K562 (cell line): ENCODE measurements around the gene LPAR2. TPM values are rescaled to one million over a fixed set of nuclear protein-coding genes. Genes with fewer than 3 reads are reported as not detected.
A peak's percentile ranks its signal among the peaks of the same experiment; 100 is the strongest.

Experiments
- CBFA2T2 ChIP-seq: fragments of 450-650 bp; conservative IDR thresholded peaks from 2 replicates; pipeline ENCODE4 v1.6.1; 2017; ENCODE audit warnings: mild to moderate bottlenecking
- CBX1 ChIP-seq: sonication (generic); IDR thresholded peaks from 2 replicates; pipeline ENCODE4 v1.6.1; 2016; ENCODE audit warnings: antibody characterized with exemption, low read depth, mild to moderate bottlenecking
- CHD1 ChIP-seq: fragments of 200-600 bp; sonication (generic); IDR thresholded peaks from one replicate; pipeline ENCODE4 v1.6.1; 2012; ENCODE audit warnings: mild to moderate bottlenecking, moderate library complexity, low read length, inconsistent platforms
- CREB1 ChIP-seq, 2 experiments: sonication (generic) in 1 of 2; formaldehyde crosslinking in 1 of 2; IDR thresholded peaks; 2 replicates each; pipeline versions ENCODE4 v1.6.1 to v1.8.0; 2012 to 2022; ENCODE audit warnings: inconsistent platforms in 1 of 2, mild to moderate bottlenecking in 1 of 2, missing genetic modification reagents in 1 of 2, moderate library complexity in 1 of 2
- NFIC ChIP-seq: fragments of 450-650 bp; IDR thresholded peaks from 2 replicates; pipeline ENCODE4 v1.6.1; 2017; ENCODE audit warnings: mild to moderate bottlenecking, inconsistent platforms
- PHF21A ChIP-seq: fragments of 450-650 bp; IDR thresholded peaks from 2 replicates; pipeline ENCODE4 v1.6.1; 2017; ENCODE audit warnings: low read depth, borderline replicate concordance
- RBFOX2 ChIP-seq: fragments of 200-400 bp; formaldehyde crosslinking; IDR thresholded peaks from 2 replicates; pipeline ENCODE4 v1.6.1; 2017; ENCODE audit warnings: low read depth, mild to moderate bottlenecking, low read length, moderate library complexity
- RBM15 ChIP-seq: fragments of 200-400 bp; formaldehyde crosslinking; IDR thresholded peaks from 2 replicates; pipeline ENCODE4 v1.6.1; 2018; ENCODE audit warnings: mild to moderate bottlenecking, low read length, moderate library complexity; ENCODE audit not compliant: insufficient read depth
- RBM22 ChIP-seq: fragments of 200-400 bp; formaldehyde crosslinking; IDR thresholded peaks from 2 replicates; pipeline ENCODE4 v1.6.1; 2018; ENCODE audit warnings: low read length, low read depth; ENCODE audit not compliant: poor library complexity, severe bottlenecking
- SREBF1 ChIP-seq: fragments of 150-350 bp; IDR thresholded peaks from 2 replicates; pipeline ENCODE4 v1.6.1; 2014; ENCODE audit warnings: antibody characterized with exemption, low read depth, low read length, borderline replicate concordance
- TAF7 ChIP-seq: fragments of 450-650 bp; IDR thresholded peaks from 2 replicates; pipeline ENCODE4 v1.6.1; 2016; ENCODE audit warnings: missing genetic modification characterization, missing compliant biosample characterization
- TEAD1 ChIP-seq, 2 experiments: fragments of 450-650 bp in 1 of 2; sonication (generic) in 1 of 2; formaldehyde crosslinking; IDR thresholded peaks; 2 replicates each; pipeline versions ENCODE4 v1.4.0 to v1.8.0; 2020 to 2022; ENCODE audit warnings: mild to moderate bottlenecking in 2 of 2, missing genetic modification reagents in 1 of 2
- TEAD2 ChIP-seq: fragments of 450-650 bp; IDR thresholded peaks from 2 replicates; pipeline ENCODE4 v1.6.1; 2016; ENCODE audit warnings: missing genetic modification characterization, control low read depth, missing compliant biosample characterization
- WHSC1 ChIP-seq: IDR thresholded peaks from one replicate; pipeline ENCODE4 v1.6.1; 2012; ENCODE audit warnings: low read length, control low read depth, inconsistent platforms
- ZBTB7A ChIP-seq: IDR thresholded peaks from 2 replicates; pipeline ENCODE4 v1.6.1; 2011; ENCODE audit warnings: low read depth, mild to moderate bottlenecking, low read length, moderate library complexity, borderline replicate concordance; ENCODE audit not compliant: control insufficient read depth
- ZNF197 ChIP-seq: fragments of 200-800 bp; sonication (Bioruptor generic); IDR thresholded peaks from 2 replicates; pipeline ENCODE4 v1.6.1; 2016; ENCODE audit warnings: low read depth, missing genetic modification characterization, missing compliant biosample characterization
- ZNF586 ChIP-seq: fragments of 450-650 bp; formaldehyde crosslinking; conservative IDR thresholded peaks from 2 replicates; pipeline ENCODE4 v1.4.0; 2020; ENCODE audit warnings: mild to moderate bottlenecking, moderate library complexity
- polyA plus RNA-seq, 8 experiments: library from polyadenylated mRNA; depleted of rRNA in 4 of 8; stranded (reverse) in 5 of 8; unstranded in 3 of 8; fragments of >200 nt; fragmentation: Nextera tagmentation in 2 of 8; fragmentation: Illumina TruSeq in 1 of 8; extraction: Ambion mirVana in 2 of 8; extraction: Trizol in 1 of 8; gene quantifications; 2 replicates each; pipeline versions ENCODE4 v1.2.1 to v1.2.3, GENCODE V29; 2011 to 2014; ENCODE audit warnings: inconsistent platforms in 1 of 8, missing spikeins in 1 of 8
- total RNA-seq, 7 experiments: library from RNA; depleted of rRNA in 6 of 7; stranded (reverse); fragments of >200 nt in 6 of 7; fragmentation: Illumina TruSeq in 2 of 7; extraction: Trizol in 2 of 7; gene quantifications; 2 replicates each; pipeline versions ENCODE4 v1.2.1 to v1.2.3, GENCODE V29; 2011 to 2021; ENCODE audit warnings: low replicate concordance in 1 of 7
- TF ChIP-seq, protein P1 (sequence below): sonication (generic); IDR thresholded peaks from 2 replicates; pipeline ENCODE4 v1.6.1; 2016
- TF ChIP-seq, protein P2 (sequence below): sonication (generic); formaldehyde crosslinking; IDR thresholded peaks from 2 replicates; pipeline ENCODE4 v1.8.0; 2023; ENCODE audit warnings: mild to moderate bottlenecking, missing genetic modification reagents
- TF ChIP-seq, protein P3 (sequence below): fragments of 450-650 bp; IDR thresholded peaks from 2 replicates; pipeline ENCODE4 v1.7.1; 2018; ENCODE audit warnings: mild to moderate bottlenecking, low read depth; ENCODE audit not compliant: partially characterized antibody

The LPAR2 gene
- total and polyA plus RNA-seq, 9 of the 15 experiments (the other 6 are each of a cell fraction or from before 2014, with no cell fraction given): 0.63 to 13.8 (median 4.4) TPM

DNA sequence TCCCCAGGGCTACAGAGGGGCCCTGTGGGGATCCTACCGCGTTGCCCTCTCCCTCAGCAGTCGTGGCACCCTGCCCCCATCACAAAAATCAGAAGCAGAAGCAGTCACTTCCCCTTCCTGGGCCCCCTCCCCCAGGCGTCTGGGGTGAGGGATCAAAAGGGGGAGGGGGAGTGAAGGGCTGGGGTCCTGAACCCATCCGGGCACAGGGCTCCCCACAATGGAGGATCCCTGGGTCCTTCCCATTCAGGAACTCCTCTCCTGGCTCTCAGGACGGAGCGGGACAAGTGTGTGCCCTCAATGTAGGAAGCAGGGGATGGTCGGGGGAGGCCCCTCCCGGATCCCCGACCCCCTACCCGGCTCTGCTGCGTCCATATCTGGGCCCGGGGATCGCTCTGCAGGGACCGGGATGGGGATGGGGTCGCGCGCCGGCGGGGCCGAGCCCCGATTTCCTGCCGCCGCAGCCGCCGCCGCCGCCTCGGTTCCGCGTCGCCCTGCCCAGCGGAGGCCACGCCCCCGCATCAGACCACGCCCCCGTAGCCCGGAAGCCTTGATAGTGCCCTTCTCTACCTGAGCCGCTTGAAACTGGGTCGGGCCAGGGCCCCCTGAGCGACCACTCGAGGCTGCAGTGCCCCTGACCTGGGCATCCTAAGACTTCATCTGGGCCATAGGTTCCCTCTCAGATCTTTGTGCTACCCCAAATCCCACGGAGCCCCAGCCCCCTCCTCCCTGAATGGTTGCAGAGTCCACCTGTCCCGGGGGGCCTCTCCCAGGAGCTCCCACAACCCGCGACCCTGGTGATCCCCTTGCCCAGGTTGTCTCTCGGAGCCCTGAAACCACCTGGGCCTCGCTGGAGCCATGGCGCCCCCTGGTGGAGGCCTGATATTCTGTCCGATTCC, 15.4 kb upstream of the LPAR2 start, which contains the start of gene GMIP (continued):
- TF ChIP-seq ZNF586 (CRISPR knock-in tag): no peak
- TF ChIP-seq ZNF197 (CRISPR knock-in tag): no peak
- peak; percentile 83 for TF ChIP-seq RBFOX2
- TF ChIP-seq ZBTB7A: peak; percentile 94
- TF ChIP-seq, protein P1, sequence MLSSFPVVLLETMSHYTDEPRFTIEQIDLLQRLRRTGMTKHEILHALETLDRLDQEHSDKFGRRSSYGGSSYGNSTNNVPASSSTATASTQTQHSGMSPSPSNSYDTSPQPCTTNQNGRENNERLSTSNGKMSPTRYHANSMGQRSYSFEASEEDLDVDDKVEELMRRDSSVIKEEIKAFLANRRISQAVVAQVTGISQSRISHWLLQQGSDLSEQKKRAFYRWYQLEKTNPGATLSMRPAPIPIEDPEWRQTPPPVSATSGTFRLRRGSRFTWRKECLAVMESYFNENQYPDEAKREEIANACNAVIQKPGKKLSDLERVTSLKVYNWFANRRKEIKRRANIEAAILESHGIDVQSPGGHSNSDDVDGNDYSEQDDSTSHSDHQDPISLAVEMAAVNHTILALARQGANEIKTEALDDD: no peak
- TF ChIP-seq RBM22: peak; percentile 50
- peak; percentile 50 for TF ChIP-seq CHD1
- TF ChIP-seq WHSC1: no peak
- TF ChIP-seq RBM15: no peak
- no peak for TF ChIP-seq CREB1 (IDR thresholded peaks at IDR 0.05)
- no peak for TF ChIP-seq CREB1 (CRISPR knock-in tag; IDR thresholded peaks at IDR 0.05)
- no peak for TF ChIP-seq TEAD2 (tag)
- TF ChIP-seq TEAD1 (CRISPR knock-in tag; IDR thresholded peaks at IDR 0.05): peak in 1 of 2 experiments; percentile 41; a peak in 1 of 4 replicates
- no peak for TF ChIP-seq CBFA2T2
- no peak; the same call in 1 of the 2 replicates for TF ChIP-seq CBX1
- TF ChIP-seq TAF7 (tag): no peak
- TF ChIP-seq, protein P2, sequence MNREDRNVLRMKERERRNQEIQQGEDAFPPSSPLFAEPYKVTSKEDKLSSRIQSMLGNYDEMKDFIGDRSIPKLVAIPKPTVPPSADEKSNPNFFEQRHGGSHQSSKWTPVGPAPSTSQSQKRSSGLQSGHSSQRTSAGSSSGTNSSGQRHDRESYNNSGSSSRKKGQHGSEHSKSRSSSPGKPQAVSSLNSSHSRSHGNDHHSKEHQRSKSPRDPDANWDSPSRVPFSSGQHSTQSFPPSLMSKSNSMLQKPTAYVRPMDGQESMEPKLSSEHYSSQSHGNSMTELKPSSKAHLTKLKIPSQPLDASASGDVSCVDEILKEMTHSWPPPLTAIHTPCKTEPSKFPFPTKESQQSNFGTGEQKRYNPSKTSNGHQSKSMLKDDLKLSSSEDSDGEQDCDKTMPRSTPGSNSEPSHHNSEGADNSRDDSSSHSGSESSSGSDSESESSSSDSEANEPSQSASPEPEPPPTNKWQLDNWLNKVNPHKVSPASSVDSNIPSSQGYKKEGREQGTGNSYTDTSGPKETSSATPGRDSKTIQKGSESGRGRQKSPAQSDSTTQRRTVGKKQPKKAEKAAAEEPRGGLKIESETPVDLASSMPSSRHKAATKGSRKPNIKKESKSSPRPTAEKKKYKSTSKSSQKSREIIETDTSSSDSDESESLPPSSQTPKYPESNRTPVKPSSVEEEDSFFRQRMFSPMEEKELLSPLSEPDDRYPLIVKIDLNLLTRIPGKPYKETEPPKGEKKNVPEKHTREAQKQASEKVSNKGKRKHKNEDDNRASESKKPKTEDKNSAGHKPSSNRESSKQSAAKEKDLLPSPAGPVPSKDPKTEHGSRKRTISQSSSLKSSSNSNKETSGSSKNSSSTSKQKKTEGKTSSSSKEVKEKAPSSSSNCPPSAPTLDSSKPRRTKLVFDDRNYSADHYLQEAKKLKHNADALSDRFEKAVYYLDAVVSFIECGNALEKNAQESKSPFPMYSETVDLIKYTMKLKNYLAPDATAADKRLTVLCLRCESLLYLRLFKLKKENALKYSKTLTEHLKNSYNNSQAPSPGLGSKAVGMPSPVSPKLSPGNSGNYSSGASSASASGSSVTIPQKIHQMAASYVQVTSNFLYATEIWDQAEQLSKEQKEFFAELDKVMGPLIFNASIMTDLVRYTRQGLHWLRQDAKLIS (CRISPR knock-in tag): no peak; the same call in 1 of the 2 replicates
- no peak for TF ChIP-seq NFIC
- TF ChIP-seq PHF21A: no peak
- TF ChIP-seq SREBF1: no peak
- TF ChIP-seq, protein P3, sequence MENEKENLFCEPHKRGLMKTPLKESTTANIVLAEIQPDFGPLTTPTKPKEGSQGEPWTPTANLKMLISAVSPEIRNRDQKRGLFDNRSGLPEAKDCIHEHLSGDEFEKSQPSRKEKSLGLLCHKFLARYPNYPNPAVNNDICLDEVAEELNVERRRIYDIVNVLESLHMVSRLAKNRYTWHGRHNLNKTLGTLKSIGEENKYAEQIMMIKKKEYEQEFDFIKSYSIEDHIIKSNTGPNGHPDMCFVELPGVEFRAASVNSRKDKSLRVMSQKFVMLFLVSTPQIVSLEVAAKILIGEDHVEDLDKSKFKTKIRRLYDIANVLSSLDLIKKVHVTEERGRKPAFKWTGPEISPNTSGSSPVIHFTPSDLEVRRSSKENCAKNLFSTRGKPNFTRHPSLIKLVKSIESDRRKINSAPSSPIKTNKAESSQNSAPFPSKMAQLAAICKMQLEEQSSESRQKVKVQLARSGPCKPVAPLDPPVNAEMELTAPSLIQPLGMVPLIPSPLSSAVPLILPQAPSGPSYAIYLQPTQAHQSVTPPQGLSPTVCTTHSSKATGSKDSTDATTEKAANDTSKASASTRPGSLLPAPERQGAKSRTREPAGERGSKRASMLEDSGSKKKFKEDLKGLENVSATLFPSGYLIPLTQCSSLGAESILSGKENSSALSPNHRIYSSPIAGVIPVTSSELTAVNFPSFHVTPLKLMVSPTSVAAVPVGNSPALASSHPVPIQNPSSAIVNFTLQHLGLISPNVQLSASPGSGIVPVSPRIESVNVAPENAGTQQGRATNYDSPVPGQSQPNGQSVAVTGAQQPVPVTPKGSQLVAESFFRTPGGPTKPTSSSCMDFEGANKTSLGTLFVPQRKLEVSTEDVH: no peak
